Activated CD4-positive, alpha-beta T cell treated with anti-CD3 and anti-CD28 coated beads, Interleukin-2, amount 10 ng/mL, durations not matched to agents 24 days and 14 days (primary cell): ENCODE results near the gene PTPRH. TPM values are rescaled to one million over a fixed set of nuclear protein-coding genes. Genes with fewer than 3 reads are reported as not detected.

Experiments
- DNase-seq: peaks from one replicate; pipeline ENCODE4 v3.0.0; 2022
- H3K27ac Mint-ChIP-seq: one replicate; pipeline ENCODE4 v1.8.0; 2022; ENCODE audit warnings: mild to moderate bottlenecking, mixed read lengths
- H3K27me3 Mint-ChIP-seq: one replicate; pipeline ENCODE4 v1.8.0; 2022; ENCODE audit warnings: mixed read lengths
- H3K36me3 Mint-ChIP-seq: one replicate; pipeline ENCODE4 v1.8.0; 2022; ENCODE audit warnings: low read depth, mild to moderate bottlenecking, mixed read lengths
- H3K4me1 Mint-ChIP-seq: one replicate; pipeline ENCODE4 v1.8.0; 2021; ENCODE audit warnings: mixed read lengths
- H3K4me3 Mint-ChIP-seq: one replicate; pipeline ENCODE4 v1.8.0; 2022; ENCODE audit warnings: mild to moderate bottlenecking, moderate library complexity, mixed read lengths
- H3K9me3 Mint-ChIP-seq: one replicate; pipeline ENCODE4 v1.8.0; 2021; ENCODE audit warnings: mixed read lengths
- intact Hi-C: fragments of 100-400 bp; cut with micrococcal nuclease; formaldehyde crosslinking; loops from one replicate; pipeline ENCODE4 v1.15.1; 2023
- total RNA-seq: library from RNA; stranded (reverse); gene quantifications from 2 replicates; pipeline ENCODE4 v1.2.3, GENCODE V29; 2022

PTPRH gene, protein sequence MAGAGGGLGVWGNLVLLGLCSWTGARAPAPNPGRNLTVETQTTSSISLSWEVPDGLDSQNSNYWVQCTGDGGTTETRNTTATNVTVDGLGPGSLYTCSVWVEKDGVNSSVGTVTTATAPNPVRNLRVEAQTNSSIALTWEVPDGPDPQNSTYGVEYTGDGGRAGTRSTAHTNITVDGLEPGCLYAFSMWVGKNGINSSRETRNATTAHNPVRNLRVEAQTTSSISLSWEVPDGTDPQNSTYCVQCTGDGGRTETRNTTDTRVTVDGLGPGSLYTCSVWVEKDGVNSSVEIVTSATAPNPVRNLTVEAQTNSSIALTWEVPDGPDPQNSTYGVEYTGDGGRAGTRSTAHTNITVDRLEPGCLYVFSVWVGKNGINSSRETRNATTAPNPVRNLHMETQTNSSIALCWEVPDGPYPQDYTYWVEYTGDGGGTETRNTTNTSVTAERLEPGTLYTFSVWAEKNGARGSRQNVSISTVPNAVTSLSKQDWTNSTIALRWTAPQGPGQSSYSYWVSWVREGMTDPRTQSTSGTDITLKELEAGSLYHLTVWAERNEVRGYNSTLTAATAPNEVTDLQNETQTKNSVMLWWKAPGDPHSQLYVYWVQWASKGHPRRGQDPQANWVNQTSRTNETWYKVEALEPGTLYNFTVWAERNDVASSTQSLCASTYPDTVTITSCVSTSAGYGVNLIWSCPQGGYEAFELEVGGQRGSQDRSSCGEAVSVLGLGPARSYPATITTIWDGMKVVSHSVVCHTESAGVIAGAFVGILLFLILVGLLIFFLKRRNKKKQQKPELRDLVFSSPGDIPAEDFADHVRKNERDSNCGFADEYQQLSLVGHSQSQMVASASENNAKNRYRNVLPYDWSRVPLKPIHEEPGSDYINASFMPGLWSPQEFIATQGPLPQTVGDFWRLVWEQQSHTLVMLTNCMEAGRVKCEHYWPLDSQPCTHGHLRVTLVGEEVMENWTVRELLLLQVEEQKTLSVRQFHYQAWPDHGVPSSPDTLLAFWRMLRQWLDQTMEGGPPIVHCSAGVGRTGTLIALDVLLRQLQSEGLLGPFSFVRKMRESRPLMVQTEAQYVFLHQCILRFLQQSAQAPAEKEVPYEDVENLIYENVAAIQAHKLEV
- not detected in 2 replicates for total RNA-seq

DNA sequence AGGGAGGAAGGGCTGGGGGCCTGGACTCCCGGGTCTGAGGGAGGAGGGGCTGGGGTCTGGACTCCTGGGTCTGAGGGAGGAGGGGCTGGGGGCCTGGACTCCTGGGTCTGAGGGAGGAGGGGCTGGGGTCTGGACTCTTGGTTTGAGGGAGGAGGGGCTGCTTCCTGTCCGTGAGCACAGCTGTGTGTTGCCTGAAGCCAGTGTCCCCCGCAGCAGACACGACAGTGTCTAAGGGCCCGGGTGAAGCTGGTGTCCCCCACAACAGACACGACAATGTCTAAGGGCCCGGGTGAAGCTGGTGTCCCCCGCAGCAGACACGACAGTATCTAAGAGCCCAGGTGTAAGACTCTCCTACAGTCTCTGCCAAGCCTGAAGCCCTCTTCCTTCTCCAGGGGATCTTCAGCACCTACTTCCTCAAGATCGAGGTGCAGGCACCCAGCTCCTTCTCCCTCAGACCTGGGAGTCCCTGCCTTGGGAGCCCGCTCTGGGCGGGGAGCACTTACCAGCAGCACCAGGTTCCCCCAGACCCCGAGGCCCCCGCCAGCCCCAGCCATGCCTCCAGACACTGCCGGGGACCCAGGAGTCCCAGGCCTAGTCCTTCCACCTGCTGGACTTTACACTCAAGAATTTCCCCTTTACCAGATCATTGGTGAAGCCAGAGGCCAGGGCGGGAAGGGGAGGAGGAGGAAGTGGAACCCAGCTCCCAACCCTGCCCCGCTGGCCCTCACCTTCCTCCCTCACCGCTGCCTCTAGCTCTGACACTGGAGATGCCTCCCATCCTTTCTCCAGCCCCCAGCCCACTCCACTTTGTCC lies at the start of gene PTPRH:
Gene PTPRH, minus strand, starts transcription at position 622 of the 813 bp plus-strand sequence. Its CDS starts 68 bp downstream, at position 554.
- intact Hi-C loops, result no loop called here
- Mint-ChIP-seq H3K9me3 (peaks cover 8% of the 10 kb centered on the region), H3K27me3 (peaks cover 21% of the 10 kb centered on the region), H3K36me3 (no peaks in the 10 kb centered on the region), H3K4me3 (no peak within 1 kb of the TSS), H3K27ac (no peak within 1 kb of the TSS), H3K4me1 (peaks cover 3% of the 10 kb centered on the region)
- DNase-seq, result no peak

DNA sequence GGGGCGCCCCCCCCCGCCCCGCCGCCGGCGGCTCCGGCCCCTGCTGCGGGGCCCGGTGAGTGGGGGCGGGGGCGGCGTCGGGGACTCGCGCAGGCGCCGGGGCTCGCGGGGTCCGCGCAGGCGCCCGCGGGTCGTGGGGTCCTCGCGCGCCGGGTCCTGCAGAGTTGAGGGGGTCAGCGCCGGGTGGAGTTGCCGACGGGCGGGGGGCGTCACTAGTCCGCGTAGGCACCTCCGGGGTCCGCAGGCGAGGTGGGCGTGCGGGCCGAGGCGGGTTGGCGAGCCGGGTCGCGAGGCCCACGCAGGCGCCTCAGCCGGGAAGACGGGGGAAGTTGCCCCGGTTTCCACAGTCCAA lies 49.2 kb upstream of the PTPRH start:
- Mint-ChIP-seq H3K9me3 (no peaks in the 10 kb centered on the region), H3K27me3 (peaks cover 2% of the 10 kb centered on the region), H3K4me3 (peak overlapping the region; percentile 89), H3K36me3 (peaks cover 41% of the 10 kb centered on the region), H3K4me1 (peaks cover 49% of the 10 kb centered on the region), H3K27ac (peak overlapping the region; percentile 99)
- DNase-seq, result peak; percentile 85
- intact Hi-C loops, result loop anchor here (2.0 to 10.0 kb wide), 5 partner anchors 142 to 1054 kb away; partner anchors contain the start of genes LENG9, PPP1R12C, RPS9 and U2AF2

GRCh38 chr19:55257461-55258420 lies 48.4 kb upstream of the PTPRH start:
- H3K27ac Mint-ChIP-seq, result peak overlapping the region; percentile 96
- peaks cover 55% of the 10 kb centered on the region for H3K4me1 Mint-ChIP-seq
- H3K27me3 Mint-ChIP-seq, result peaks cover 2% of the 10 kb centered on the region
- no peaks in the 10 kb centered on the region for H3K9me3 Mint-ChIP-seq
- peak; percentile 75 for DNase-seq
- peak overlapping the region; percentile 96 for H3K4me3 Mint-ChIP-seq
- peaks cover 37% of the 10 kb centered on the region for H3K36me3 Mint-ChIP-seq
- intact Hi-C loops, result loop anchor here (1.0 to 10.0 kb wide), 7 partner anchors 82 to 1053 kb away; partner anchors contain the start of genes DNAAF3, KMT5C, LENG9 and PPP1R12C

DNA sequence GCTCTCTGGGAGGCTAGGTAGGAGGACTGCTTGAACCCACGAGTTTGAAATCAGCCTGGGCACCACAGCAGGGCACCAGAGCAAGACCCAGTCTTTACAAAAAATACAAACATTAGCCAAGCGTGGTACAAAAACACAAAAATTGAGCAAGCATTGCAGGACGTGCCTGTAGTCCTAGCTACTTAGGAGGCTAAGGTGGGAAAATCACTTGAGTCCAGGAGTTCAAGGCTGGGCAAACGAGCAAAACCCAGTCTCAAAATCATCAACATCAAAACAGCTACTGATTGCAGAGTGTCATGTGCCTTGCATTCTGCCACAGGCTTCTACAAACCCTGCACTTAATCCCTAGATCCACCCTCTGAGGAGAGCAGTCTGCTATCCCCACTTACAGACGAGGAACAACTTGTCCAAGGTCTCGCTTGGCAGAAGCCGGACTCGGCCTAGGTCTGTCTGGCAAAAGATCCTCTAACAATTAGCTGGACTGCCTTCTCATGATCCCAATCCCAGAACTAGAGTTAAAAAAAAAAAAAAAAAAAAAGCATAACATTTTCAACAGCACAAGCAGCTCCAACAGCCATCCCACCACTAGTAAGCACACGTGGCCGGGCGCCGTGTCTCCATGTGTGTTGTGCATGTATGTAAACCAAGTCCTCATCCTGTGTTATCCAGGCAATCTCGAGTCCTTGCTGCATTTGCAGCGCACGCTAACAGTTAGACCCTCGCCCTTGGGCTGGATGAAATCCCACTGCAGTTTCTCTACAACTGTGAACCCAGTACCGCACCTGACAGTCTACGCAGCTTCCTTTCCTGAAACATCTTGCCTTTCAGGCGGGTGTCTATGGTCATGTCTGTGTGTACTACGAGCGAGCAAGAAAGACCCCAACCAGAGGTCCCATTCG lies 47.5 kb upstream of the PTPRH start:
- H3K27me3 Mint-ChIP-seq, result peaks cover 2% of the 10 kb centered on the region
- H3K36me3 Mint-ChIP-seq, result peaks cover 35% of the 10 kb centered on the region
- H3K27ac Mint-ChIP-seq, result peak overlapping the region; percentile 96
- peak overlapping the region; percentile 96 for H3K4me3 Mint-ChIP-seq
- H3K4me1 Mint-ChIP-seq, result peaks cover 57% of the 10 kb centered on the region
- intact Hi-C loops, result loop anchor here (1.0 to 10.0 kb wide), 5 partner anchors 82 to 1052 kb away; partner anchors contain the start of genes DNAAF3, KMT5C, LENG9 and RPS9
- no peaks in the 10 kb centered on the region for H3K9me3 Mint-ChIP-seq
- peak; percentile 73 for DNase-seq

DNA sequence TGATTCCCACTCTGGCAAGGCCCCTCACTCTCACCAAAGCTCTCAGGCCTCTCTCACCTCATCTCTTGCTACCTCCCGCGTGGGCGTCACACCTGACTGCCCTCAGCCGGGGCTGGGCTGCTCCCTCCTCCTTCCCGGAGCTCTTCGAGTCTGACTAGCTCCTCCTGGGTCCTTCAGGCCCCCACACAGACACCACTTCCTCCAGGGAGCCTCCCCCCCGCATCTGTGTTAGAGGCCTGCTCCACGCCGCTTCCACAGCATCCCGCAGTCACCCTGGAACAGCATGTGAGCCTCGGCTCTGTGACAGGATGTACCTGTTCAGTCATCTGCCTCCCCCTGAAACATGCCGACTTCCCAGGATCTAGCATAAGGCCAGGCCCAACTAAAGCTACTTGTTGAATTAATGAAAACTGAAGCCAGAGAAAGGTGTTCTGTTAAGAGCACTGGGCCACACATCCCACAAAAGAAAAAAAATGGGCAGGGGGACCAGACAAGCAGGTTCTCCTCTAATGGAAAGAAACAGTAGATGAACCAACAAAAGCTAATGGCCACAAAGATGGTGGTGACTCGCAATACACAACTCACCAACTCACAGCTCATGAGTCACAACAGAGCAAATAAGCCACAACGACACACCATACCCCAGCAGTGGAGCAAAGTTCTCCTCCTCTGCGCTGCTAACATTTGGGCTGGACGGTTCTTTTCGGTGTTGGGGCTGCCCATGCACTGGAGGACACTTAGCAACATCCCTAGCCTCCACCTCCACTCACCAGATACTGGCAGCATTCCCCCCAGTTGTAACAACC lies 46.5 kb upstream of the PTPRH start:
- Mint-ChIP-seq H3K27ac (peak overlapping the region; percentile 96), H3K9me3 (no peaks in the 10 kb centered on the region), H3K27me3 (peaks cover 2% of the 10 kb centered on the region), H3K36me3 (peaks cover 42% of the 10 kb centered on the region), H3K4me1 (peaks cover 67% of the 10 kb centered on the region), H3K4me3 (peak overlapping the region; percentile 96)
- intact Hi-C loops, result loop anchor here (2.0 to 10.0 kb wide), 4 partner anchors 89 to 1051 kb away; partner anchors contain the start of genes DNAAF3, LENG9, RPS9 and U2AF2
- peak; percentile 84 for DNase-seq

- no peak for DNase-seq
- Mint-ChIP-seq H3K9me3 (no peaks in the 10 kb centered on the region), H3K27ac (peak overlapping the region; percentile 96), H3K4me1 (peaks cover 65% of the 10 kb centered on the region), H3K27me3 (peaks cover 2% of the 10 kb centered on the region), H3K36me3 (peaks cover 45% of the 10 kb centered on the region), H3K4me3 (peak overlapping the region; percentile 96)
- intact Hi-C loops, result loop anchor here (10.0 kb wide), 3 partner anchors 400 to 1050 kb away; partner anchors contain the start of genes LENG9, RPS9 and U2AF2
These were observed 45.3 kb upstream of the PTPRH start for GRCh38 chr19:55254625-55254977.

GRCh38 chr19:55253842-55254624 lies 44.7 kb upstream of the PTPRH start:
- peak overlapping the region; percentile 96 for H3K27ac Mint-ChIP-seq
- intact Hi-C loops, result loop anchor here (10.0 kb wide), 3 partner anchors 401 to 1049 kb away; partner anchors contain the start of genes LENG9, RPS9 and U2AF2

DNA sequence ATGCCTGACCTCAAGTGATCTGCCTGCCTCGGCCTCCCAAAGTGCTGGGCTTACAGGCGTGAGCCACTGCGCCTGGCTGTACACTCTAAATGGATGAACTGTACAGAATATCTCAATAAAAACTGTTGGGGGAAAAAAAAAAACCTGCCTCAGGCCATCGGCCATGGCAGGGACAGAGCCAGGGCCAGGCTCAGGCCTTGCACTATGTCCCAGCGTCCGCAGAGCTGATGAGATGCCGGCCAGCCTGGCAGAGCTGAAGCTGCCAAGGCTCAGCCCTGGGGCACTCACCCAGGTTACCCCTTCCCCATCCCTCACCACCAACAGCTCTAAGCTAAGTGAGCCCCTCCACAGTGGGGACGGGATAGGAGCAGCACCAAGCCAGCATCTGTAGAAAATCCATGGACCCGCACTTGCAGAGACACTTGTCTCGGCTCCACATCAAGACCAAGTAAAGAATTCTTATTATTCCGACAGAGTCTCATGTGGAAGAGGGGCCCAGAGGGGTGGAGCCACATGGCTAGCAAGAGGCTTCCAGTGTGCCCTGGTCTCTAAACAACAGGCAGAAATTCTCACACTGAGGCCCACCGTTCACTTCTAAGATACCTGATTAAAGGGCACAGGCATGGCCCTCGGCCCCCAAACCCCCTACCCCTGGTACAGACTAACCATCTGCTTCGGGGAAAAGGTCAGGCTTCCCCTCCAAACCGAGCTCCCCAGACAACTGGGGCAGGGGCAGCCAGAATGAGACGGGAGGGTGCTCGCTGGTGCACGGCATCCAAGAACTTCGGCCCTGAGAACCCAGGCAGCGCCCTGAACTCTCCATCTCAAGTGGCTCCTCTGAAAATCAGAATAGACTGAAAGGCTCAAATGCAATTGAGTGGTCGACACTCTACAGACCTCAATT lies 43.7 kb upstream of the PTPRH start:
- intact Hi-C loops, result loop anchor here (10.0 kb wide), 3 partner anchors 402 to 1048 kb away; partner anchors contain the start of genes LENG9, RPS9 and U2AF2
- Mint-ChIP-seq H3K4me3 (peak overlapping the region; percentile 96), H3K9me3 (no peaks in the 10 kb centered on the region), H3K4me1 (peaks cover 69% of the 10 kb centered on the region), H3K27me3 (no peaks in the 10 kb centered on the region), H3K36me3 (peaks cover 50% of the 10 kb centered on the region), H3K27ac (peak overlapping the region; percentile 96)
- DNase-seq, result no peak

More at GRCh38 chr19:55253842-55254624, 44.7 kb upstream of the PTPRH start:
- H3K4me3 Mint-ChIP-seq, result peak overlapping the region; percentile 96
- peaks cover 43% of the 10 kb centered on the region for H3K36me3 Mint-ChIP-seq
- DNase-seq, result peak; percentile 89
- H3K9me3 Mint-ChIP-seq, result no peaks in the 10 kb centered on the region
- H3K27me3 Mint-ChIP-seq, result no peaks in the 10 kb centered on the region
- peaks cover 62% of the 10 kb centered on the region for H3K4me1 Mint-ChIP-seq
